ENCODE measurements around the gene TRIM33.

DNA sequence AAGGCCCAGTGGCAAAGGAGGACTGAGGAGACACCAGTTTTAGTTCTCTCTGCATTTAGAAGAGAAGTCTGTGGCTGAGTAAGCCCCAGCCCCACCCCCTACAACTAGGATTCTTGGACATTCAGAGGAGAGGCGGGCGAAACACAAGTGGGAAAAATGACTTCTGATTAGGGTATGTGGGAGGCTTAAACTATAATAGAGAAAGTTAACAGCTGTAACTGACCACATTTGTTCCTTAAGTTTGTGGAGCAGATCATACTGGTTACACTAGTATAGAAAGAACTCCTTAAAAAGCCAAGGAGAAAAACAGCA, 11.2 kb upstream of the TRIM33 start:
- TF ChIP-seq POLR2A (IDR thresholded peaks at IDR 0.05) (no peak), EP300 (IDR thresholded peaks at IDR 0.05) (no peak)
- TF ChIP-seq, protein P1, sequence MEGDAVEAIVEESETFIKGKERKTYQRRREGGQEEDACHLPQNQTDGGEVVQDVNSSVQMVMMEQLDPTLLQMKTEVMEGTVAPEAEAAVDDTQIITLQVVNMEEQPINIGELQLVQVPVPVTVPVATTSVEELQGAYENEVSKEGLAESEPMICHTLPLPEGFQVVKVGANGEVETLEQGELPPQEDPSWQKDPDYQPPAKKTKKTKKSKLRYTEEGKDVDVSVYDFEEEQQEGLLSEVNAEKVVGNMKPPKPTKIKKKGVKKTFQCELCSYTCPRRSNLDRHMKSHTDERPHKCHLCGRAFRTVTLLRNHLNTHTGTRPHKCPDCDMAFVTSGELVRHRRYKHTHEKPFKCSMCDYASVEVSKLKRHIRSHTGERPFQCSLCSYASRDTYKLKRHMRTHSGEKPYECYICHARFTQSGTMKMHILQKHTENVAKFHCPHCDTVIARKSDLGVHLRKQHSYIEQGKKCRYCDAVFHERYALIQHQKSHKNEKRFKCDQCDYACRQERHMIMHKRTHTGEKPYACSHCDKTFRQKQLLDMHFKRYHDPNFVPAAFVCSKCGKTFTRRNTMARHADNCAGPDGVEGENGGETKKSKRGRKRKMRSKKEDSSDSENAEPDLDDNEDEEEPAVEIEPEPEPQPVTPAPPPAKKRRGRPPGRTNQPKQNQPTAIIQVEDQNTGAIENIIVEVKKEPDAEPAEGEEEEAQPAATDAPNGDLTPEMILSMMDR (IDR thresholded peaks at IDR 0.05), result no peak

All from tibial nerve (tissue), 4 donors.